GM23338 (cell line): ENCODE results near the gene ZAP70. TPM values are rescaled to one million over a fixed set of nuclear protein-coding genes. Genes with fewer than 3 reads are reported as not detected.

Experiments
- ATAC-seq: fragments of 200-7000 bp; cut with Tn5 transposase; 3 replicates; pipeline ENCODE4 v1.9.1; 2020
- DNase-seq: peaks from one replicate; pipeline ENCODE4 v3.0.0-alpha.2; 2015; ENCODE audit warnings: low spot score
- H2AFZ ChIP-seq: fragments of 200-600 bp; sonication (generic); 2 replicates; pipeline ENCODE4 v1.8.0; 2016; ENCODE audit warnings: antibody characterized with exemption, mild to moderate bottlenecking, moderate library complexity
- H3F3A ChIP-seq: fragments of 200-600 bp; sonication (generic); replicated peaks from 2 replicates; pipeline ENCODE4 v1.8.0; 2017; ENCODE audit warnings: antibody characterized with exemption, mixed run types, low read depth
- H3K27ac ChIP-seq: fragments of 200-600 bp; sonication (generic); 2 replicates; pipeline ENCODE4 v1.6.1; 2016; ENCODE audit warnings: low read depth
- H3K27me3 ChIP-seq: fragments of 200-600 bp; sonication (generic); 2 replicates; pipeline ENCODE4 v1.8.0; 2016; ENCODE audit warnings: mild to moderate bottlenecking, mixed run types, moderate library complexity; ENCODE audit not compliant: insufficient read depth
- H3K36me3 ChIP-seq: fragments of 200-600 bp; sonication (generic); 2 replicates; pipeline ENCODE4 v1.8.0; 2016; ENCODE audit warnings: mild to moderate bottlenecking; ENCODE audit not compliant: insufficient read depth
- H3K4me1 ChIP-seq: fragments of 200-600 bp; sonication (generic); 2 replicates; pipeline ENCODE4 v1.8.0; 2016; ENCODE audit warnings: mild to moderate bottlenecking, moderate library complexity; ENCODE audit not compliant: insufficient read depth
- H3K4me2 ChIP-seq: fragments of 200-600 bp; sonication (generic); 2 replicates; pipeline ENCODE4 v1.7.1; 2017; ENCODE audit warnings: mixed run types
- H3K4me3 ChIP-seq: fragments of 200-600 bp; sonication (generic); 2 replicates; pipeline ENCODE4 v1.6.1; 2016; ENCODE audit warnings: mixed run types
- H3K79me2 ChIP-seq: fragments of 200-600 bp; sonication (generic); replicated peaks from 2 replicates; pipeline ENCODE4 v1.8.0; 2017; ENCODE audit warnings: mild to moderate bottlenecking; ENCODE audit not compliant: insufficient read depth
- H3K9me2 ChIP-seq: fragments of 200-600 bp; sonication (generic); 2 replicates; pipeline ENCODE4 v1.8.0; 2017; ENCODE audit not compliant: insufficient read depth
- H4K20me1 ChIP-seq: fragments of 200-600 bp; sonication (generic); replicated peaks from 2 replicates; pipeline ENCODE4 v1.8.0; 2017; ENCODE audit warnings: mild to moderate bottlenecking; ENCODE audit not compliant: insufficient read depth
- H3K27ac Mint-ChIP-seq: 2 replicates; pipeline ENCODE4 v1.8.0; 2020; ENCODE audit warnings: inconsistent platforms, mild to moderate bottlenecking, moderate library complexity, mixed read lengths
- H3K27me3 Mint-ChIP-seq: 3 replicates; pipeline ENCODE4 v1.8.0; 2022; ENCODE audit warnings: low read depth, mild to moderate bottlenecking, moderate library complexity, mixed read lengths, inconsistent platforms; ENCODE audit not compliant: insufficient read depth, poor library complexity
- H3K36me3 Mint-ChIP-seq: 3 replicates; pipeline ENCODE4 v1.8.0; 2021; ENCODE audit warnings: low read depth, mild to moderate bottlenecking, inconsistent platforms, moderate library complexity, mixed read lengths
- H3K4me1 Mint-ChIP-seq: 3 replicates; pipeline ENCODE4 v1.8.0; 2020; ENCODE audit warnings: mild to moderate bottlenecking, inconsistent platforms, mixed read lengths
- H3K4me3 Mint-ChIP-seq: 3 replicates; pipeline ENCODE4 v1.8.0; 2021; ENCODE audit warnings: moderate library complexity, mild to moderate bottlenecking, inconsistent platforms, mixed read lengths
- H3K9me3 Mint-ChIP-seq: 3 replicates; pipeline ENCODE4 v1.8.0; 2020; ENCODE audit warnings: moderate library complexity, mild to moderate bottlenecking, inconsistent platforms, mixed read lengths
- CREB1 ChIP-seq: fragments of 250-450 bp; sonication (Bioruptor Pico); IDR thresholded peaks from 2 replicates; pipeline ENCODE4 v1.5.0; 2020; ENCODE audit warnings: low read depth, mild to moderate bottlenecking, moderate library complexity
- EZH2 ChIP-seq: fragments of 200-600 bp; sonication (generic); IDR thresholded peaks from one replicate; pipeline ENCODE4 v1.8.0; 2017; ENCODE audit warnings: antibody characterized with exemption, mild to moderate bottlenecking, low read depth; ENCODE audit not compliant: unreplicated experiment
- POLR2AphosphoS5 ChIP-seq: IDR thresholded peaks from 2 replicates; pipeline ENCODE4 v1.6.1; 2016; ENCODE audit warnings: antibody characterized with exemption, low read depth
- REST ChIP-seq: IDR thresholded peaks from one replicate; pipeline ENCODE4 v1.6.1; 2018; ENCODE audit warnings: antibody characterized with exemption; ENCODE audit not compliant: unreplicated experiment
- STAT1 ChIP-seq: IDR thresholded peaks from one replicate; pipeline ENCODE4 v1.6.1; 2016; ENCODE audit warnings: antibody characterized with exemption; ENCODE audit not compliant: unreplicated experiment
- ZNF331 ChIP-seq: fragments of 250-450 bp; sonication (Bioruptor Pico); IDR thresholded peaks from 2 replicates; pipeline ENCODE4 v1.5.0; 2020; ENCODE audit warnings: low read depth, mild to moderate bottlenecking, moderate library complexity
- ZNF462 ChIP-seq: fragments of 250-450 bp; sonication (Bioruptor Pico); IDR thresholded peaks from 2 replicates; pipeline ENCODE4 v1.5.0; 2020; ENCODE audit warnings: mild to moderate bottlenecking, moderate library complexity
- polyA plus RNA-seq: library from polyadenylated mRNA; unstranded; fragments of >200 nt; fragmentation: Nextera tagmentation; extraction: Ambion mirVana; gene quantifications from 2 replicates; pipeline ENCODE4 v1.2.1, GENCODE V29; 2016
- total RNA-seq: library from RNA; depleted of rRNA; stranded (reverse); fragments of >200 nt; shearing (Covaris generic); gene quantifications from 2 replicates; pipeline ENCODE4 v1.2.3, GENCODE V29; 2014
- TF ChIP-seq, protein P1 (sequence below): IDR thresholded peaks from 2 replicates; pipeline ENCODE4 v1.6.1; 2016; ENCODE audit warnings: antibody characterized with exemption

The ZAP70 gene
- total and polyA plus RNA-seq, 2 experiments from 2014 or later: 0.42 TPM; not detected in 1

- Histone ChIP-seq H3K4me3 (no peak overlapping the region), H3K4me1 (peaks cover 17% of the 10 kb centered on the region), H3K27me3 (no peaks in the 10 kb centered on the region), H3K9me2 (no peaks in the 10 kb centered on the region), H3F3A (no peaks in the 10 kb centered on the region), H3K4me2 (no peak overlapping the region), H3K79me2 (no peaks in the 10 kb centered on the region), H3K27ac (no peak overlapping the region), H3K36me3 (no peaks in the 10 kb centered on the region), H2AFZ (peak overlapping the region; percentile 63), H4K20me1 (no peaks in the 10 kb centered on the region)
- H3K36me3 Mint-ChIP-seq: no peaks in the 10 kb centered on the region; the same call in 2 of the 3 replicates
- no peaks in the 10 kb centered on the region for H3K9me3 Mint-ChIP-seq
- DNase-seq: no peak
- no peak overlapping the region for H3K27ac Mint-ChIP-seq
- no peak overlapping the region for H3K4me3 Mint-ChIP-seq
- ATAC-seq: peak; percentile 38; the same call in 2 of the 3 replicates
- peaks cover 2% of the 10 kb centered on the region for H3K27me3 Mint-ChIP-seq
- peaks cover 15% of the 10 kb centered on the region for H3K4me1 Mint-ChIP-seq
- TF ChIP-seq, protein P1, sequence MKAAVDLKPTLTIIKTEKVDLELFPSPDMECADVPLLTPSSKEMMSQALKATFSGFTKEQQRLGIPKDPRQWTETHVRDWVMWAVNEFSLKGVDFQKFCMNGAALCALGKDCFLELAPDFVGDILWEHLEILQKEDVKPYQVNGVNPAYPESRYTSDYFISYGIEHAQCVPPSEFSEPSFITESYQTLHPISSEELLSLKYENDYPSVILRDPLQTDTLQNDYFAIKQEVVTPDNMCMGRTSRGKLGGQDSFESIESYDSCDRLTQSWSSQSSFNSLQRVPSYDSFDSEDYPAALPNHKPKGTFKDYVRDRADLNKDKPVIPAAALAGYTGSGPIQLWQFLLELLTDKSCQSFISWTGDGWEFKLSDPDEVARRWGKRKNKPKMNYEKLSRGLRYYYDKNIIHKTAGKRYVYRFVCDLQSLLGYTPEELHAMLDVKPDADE: no peak
- no peak for TF ChIP-seq ZNF462 (CRISPR knock-in tag)
- no peak for TF ChIP-seq CREB1
- no peak for TF ChIP-seq EZH2
- no peak for TF ChIP-seq STAT1
- TF ChIP-seq POLR2AphosphoS5: no peak
- TF ChIP-seq ZNF331: no peak
- TF ChIP-seq REST: no peak
Observed at GRCh38 chr2:97724501-97724900, 11.1 kb downstream of the ZAP70 start.
